ENCODE measurements around the gene DUSP22. TPM values are rescaled to one million over a fixed set of nuclear protein-coding genes. Genes with fewer than 3 reads are reported as not detected.

DUSP22 gene
- total RNA-seq, 2 donors from 2014 or later = 45.1 to 54.1 TPM

- Histone ChIP-seq H3K36me3 (peaks cover 20% of the 10 kb centered on the region), H3K27me3 (no peaks in the 10 kb centered on the region), H3K4me3 (no peak overlapping the region), H3K4me1 (peaks cover 0 to 15% of the 10 kb centered on the region in 2 donors), H3K9me3 (no peaks in the 10 kb centered on the region), H3K27ac (no peak overlapping the region)
- TF ChIP-seq, protein P1, sequence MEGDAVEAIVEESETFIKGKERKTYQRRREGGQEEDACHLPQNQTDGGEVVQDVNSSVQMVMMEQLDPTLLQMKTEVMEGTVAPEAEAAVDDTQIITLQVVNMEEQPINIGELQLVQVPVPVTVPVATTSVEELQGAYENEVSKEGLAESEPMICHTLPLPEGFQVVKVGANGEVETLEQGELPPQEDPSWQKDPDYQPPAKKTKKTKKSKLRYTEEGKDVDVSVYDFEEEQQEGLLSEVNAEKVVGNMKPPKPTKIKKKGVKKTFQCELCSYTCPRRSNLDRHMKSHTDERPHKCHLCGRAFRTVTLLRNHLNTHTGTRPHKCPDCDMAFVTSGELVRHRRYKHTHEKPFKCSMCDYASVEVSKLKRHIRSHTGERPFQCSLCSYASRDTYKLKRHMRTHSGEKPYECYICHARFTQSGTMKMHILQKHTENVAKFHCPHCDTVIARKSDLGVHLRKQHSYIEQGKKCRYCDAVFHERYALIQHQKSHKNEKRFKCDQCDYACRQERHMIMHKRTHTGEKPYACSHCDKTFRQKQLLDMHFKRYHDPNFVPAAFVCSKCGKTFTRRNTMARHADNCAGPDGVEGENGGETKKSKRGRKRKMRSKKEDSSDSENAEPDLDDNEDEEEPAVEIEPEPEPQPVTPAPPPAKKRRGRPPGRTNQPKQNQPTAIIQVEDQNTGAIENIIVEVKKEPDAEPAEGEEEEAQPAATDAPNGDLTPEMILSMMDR (IDR thresholded peaks at IDR 0.05) = no peak
- no peak for DNase-seq (ENCODE audit: low spot score)
Observed at GRCh38 chr6:345747-346385, 53.6 kb downstream of the DUSP22 start.

DNA sequence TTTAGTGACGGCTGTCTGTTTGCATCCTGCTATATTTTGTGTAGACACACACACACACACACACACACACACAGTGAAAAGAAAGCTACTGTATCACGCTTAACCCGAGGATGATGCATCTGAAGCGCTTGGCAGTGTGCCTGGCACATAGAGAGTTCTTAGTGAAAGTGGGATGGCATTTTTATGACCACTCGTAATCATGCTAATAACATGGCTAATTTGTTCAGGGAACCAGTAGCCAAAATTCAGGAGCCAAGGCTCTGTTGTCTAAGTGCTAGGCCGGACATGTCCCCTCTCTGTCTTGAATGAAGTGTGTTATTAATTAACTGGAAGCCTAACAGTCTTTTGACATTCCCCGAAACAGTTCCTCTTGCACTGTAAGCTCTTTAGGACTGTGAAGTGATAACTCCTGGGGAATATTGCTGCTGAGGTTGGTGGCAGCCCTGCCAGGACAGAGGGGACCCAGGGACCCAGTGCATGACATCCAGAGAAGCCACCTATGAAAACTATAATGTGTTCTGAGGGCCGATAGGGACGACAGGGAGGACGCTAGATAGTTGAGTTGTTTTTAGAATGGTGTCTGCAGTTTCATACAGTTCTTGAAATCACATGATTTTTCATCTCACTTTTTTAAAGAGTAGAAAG is 54.2 kb downstream of the DUSP22 start:
- no peaks in the 10 kb centered on the region for H3K27me3 ChIP-seq
- no peak overlapping the region for H3K27ac ChIP-seq
- H3K36me3 ChIP-seq = peaks cover 27% of the 10 kb centered on the region
- DNase-seq (ENCODE audit: low spot score) = no peak
- no peaks in the 10 kb centered on the region for H3K9me3 ChIP-seq
- H3K4me1 ChIP-seq = peaks cover 0 to 11% of the 10 kb centered on the region in 2 donors
- TF ChIP-seq, protein P1 (IDR thresholded peaks at IDR 0.05) = no peak
- no peak overlapping the region for H3K4me3 ChIP-seq

GRCh38 chr6:347232-347631 is 54.9 kb downstream of the DUSP22 start:
- TF ChIP-seq, protein P1 (IDR thresholded peaks at IDR 0.05) = no peak
- DNase-seq (ENCODE audit: low spot score) = no peak

GRCh38 chr6:347951-348859 is 55.9 kb downstream of the DUSP22 start:
- H3K4me1 ChIP-seq = peaks cover 0 to 9% of the 10 kb centered on the region in 2 donors
- H3K36me3 ChIP-seq = peaks cover 31% of the 10 kb centered on the region
- no peaks in the 10 kb centered on the region for H3K9me3 ChIP-seq
- H3K27ac ChIP-seq = no peak overlapping the region
- TF ChIP-seq, protein P1 (IDR thresholded peaks at IDR 0.05) = no peak
- H3K27me3 ChIP-seq = no peaks in the 10 kb centered on the region
- no peak overlapping the region for H3K4me3 ChIP-seq
- DNase-seq (ENCODE audit: low spot score) = no peak

More at GRCh38 chr6:347232-347631, 54.9 kb downstream of the DUSP22 start:
- Histone ChIP-seq H3K36me3 (peaks cover 31% of the 10 kb centered on the region), H3K4me3 (no peak overlapping the region), H3K4me1 (peaks cover 0 to 10% of the 10 kb centered on the region in 2 donors), H3K9me3 (no peaks in the 10 kb centered on the region), H3K27ac (no peak overlapping the region), H3K27me3 (no peaks in the 10 kb centered on the region)

- H3K36me3 ChIP-seq = peaks cover 31% of the 10 kb centered on the region
- TF ChIP-seq, protein P1 (IDR thresholded peaks at IDR 0.05) = no peak
- no peak overlapping the region for H3K4me3 ChIP-seq
Observed at GRCh38 chr6:348860-349396, 56.6 kb downstream of the DUSP22 start.

More at GRCh38 chr6:348860-349396, 56.6 kb downstream of the DUSP22 start:
- Histone ChIP-seq H3K27me3 (no peaks in the 10 kb centered on the region), H3K4me1 (peaks cover 0 to 2% of the 10 kb centered on the region in 2 donors), H3K9me3 (no peaks in the 10 kb centered on the region), H3K27ac (no peak overlapping the region)
- DNase-seq (ENCODE audit: low spot score) = no peak
